ENCODE measurements around the gene ACRV1.
"Not testable (repeated sequence)": the region's sequence is repeated elsewhere in the genome, so short reads cannot be mapped to it uniquely, and the experiment has no call there.

Gene ACRV1

GRCh38 chr11:125680747-125681146, at the start of gene ACRV1:
TSS of gene ACRV1 (minus strand) at chr11:125680847. CDS start at chr11:125680780, 67 bp downstream.
- DNase-seq: no peak

GRCh38 chr11:125728969-125729368, 48.3 kb upstream of the ACRV1 start:
- no peak for DNase-seq

- DNase-seq: no peak
Measured at GRCh38 chr11:125724125-125724524, 43.5 kb upstream of the ACRV1 start.

- DNase-seq: no peak
Measured at GRCh38 chr11:125720781-125721180, 40.1 kb upstream of the ACRV1 start.

- DNase-seq: not testable (repeated sequence)
Measured at GRCh38 chr11:125704686-125705085, 24.0 kb upstream of the ACRV1 start.

- DNase-seq: no peak
Measured at GRCh38 chr11:125701858-125702621, 21.4 kb upstream of the ACRV1 start.

- DNase-seq: no peak
Measured at GRCh38 chr11:125701018-125701610, 20.5 kb upstream of the ACRV1 start.

GRCh38 chr11:125694951-125695350, 14.3 kb upstream of the ACRV1 start:
- no peak for DNase-seq

GRCh38 chr11:125692887-125693286, 12.2 kb upstream of the ACRV1 start:
- no peak for DNase-seq

- DNase-seq: no peak
Measured at GRCh38 chr11:125690006-125690405, 9.4 kb upstream of the ACRV1 start.

GRCh38 chr11:125689274-125689859, 8.7 kb upstream of the ACRV1 start:
- no peak for DNase-seq

- no peak for DNase-seq
Measured at GRCh38 chr11:125688632-125689031, 8.0 kb upstream of the ACRV1 start.

- no peak for DNase-seq
Measured at GRCh38 chr11:125688066-125688465, 7.4 kb upstream of the ACRV1 start.

- DNase-seq: no peak
Measured at GRCh38 chr11:125685228-125685627, 4.6 kb upstream of the ACRV1 start.

- no peak for DNase-seq
Measured at GRCh38 chr11:125679837-125680236, 810 bp downstream of the ACRV1 start.

- no peak for DNase-seq
Measured at GRCh38 chr11:125679397-125679796, 1.2 kb downstream of the ACRV1 start.

GRCh38 chr11:125675196-125675595, 5.5 kb downstream of the ACRV1 start:
- no peak for DNase-seq

- no peak for DNase-seq
Measured at GRCh38 chr11:125674210-125674609, 6.4 kb downstream of the ACRV1 start.

- DNase-seq: no peak
Measured at GRCh38 chr11:125671561-125671960, 9.1 kb downstream of the ACRV1 start.

- DNase-seq: no peak
Measured at GRCh38 chr11:125670172-125670571, 10.5 kb downstream of the ACRV1 start.

- no peak for DNase-seq
Measured at GRCh38 chr11:125667151-125667550, 13.5 kb downstream of the ACRV1 start.

GRCh38 chr11:125663910-125664309, 16.7 kb downstream of the ACRV1 start:
- no peak for DNase-seq

GRCh38 chr11:125662689-125663088, 18.0 kb downstream of the ACRV1 start:
- DNase-seq: no peak

- DNase-seq: no peak
Measured at GRCh38 chr11:125649465-125650166, 31.0 kb downstream of the ACRV1 start.

All from fibroblast of skin of right quadriceps (primary cell).